Stimulated activated CD8-positive, alpha-beta memory T cell treated with anti-CD3 and anti-CD28 coated beads, Interleukin-15, amount 100 ng/mL, for 24 hours (primary cell): ENCODE measurements around the gene IBA57.
"Not testable (repeated sequence)": the region's sequence is repeated elsewhere in the genome, so short reads cannot be mapped to it uniquely, and the experiment has no call there.

ENCODE experiments used
- DNase-seq: peaks from one replicate; pipeline ENCODE4 v3.0.0-alpha.2; 2020; ENCODE audit warnings: low read depth

IBA57 gene

DNA sequence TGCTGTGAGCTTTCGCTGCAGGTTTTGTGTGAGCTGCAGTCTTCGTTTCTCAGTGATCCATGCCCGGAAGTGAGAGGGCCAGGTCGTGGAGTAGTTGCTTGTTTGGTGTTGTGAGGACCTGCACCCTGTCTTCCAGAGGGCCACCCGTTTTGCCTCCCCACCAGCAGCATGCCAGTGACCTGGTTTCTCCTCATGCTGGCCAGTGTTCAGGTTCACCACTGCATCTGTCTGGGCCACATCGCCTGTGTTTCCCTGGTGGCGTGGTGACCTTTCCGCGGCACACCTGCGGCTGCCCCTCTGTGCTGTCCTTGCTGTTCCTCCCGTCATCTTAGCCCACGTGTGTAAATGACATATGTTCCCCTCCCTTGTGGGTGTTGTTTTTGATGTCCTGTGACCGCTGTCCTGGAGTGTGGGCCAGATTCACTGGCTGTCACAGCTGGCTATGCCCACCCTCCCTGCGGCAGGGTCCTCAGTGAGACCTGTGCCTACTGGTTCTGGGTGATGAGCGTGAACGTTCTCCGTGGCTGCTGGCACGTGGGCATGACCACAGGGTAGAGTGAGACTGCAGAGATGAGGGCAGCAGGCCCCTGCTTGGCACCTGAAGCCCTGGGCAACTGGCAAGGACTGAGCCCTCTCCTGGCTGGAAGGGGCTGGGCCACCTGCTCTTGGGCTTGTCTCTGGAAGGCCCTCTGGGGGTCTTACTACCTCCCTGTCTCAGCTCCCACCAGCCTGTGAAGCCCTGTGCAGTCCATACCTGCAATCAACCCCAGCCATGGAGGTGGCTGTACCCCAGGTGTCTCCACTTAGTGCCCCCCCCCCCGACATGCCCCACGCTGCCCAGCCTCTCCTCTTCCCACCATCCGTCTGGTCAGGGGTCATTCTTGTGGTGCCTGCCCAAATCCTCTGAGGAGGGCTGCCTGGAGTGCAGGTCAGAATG lies 7.3 kb downstream of the IBA57 start:
- no peak for DNase-seq

DNA sequence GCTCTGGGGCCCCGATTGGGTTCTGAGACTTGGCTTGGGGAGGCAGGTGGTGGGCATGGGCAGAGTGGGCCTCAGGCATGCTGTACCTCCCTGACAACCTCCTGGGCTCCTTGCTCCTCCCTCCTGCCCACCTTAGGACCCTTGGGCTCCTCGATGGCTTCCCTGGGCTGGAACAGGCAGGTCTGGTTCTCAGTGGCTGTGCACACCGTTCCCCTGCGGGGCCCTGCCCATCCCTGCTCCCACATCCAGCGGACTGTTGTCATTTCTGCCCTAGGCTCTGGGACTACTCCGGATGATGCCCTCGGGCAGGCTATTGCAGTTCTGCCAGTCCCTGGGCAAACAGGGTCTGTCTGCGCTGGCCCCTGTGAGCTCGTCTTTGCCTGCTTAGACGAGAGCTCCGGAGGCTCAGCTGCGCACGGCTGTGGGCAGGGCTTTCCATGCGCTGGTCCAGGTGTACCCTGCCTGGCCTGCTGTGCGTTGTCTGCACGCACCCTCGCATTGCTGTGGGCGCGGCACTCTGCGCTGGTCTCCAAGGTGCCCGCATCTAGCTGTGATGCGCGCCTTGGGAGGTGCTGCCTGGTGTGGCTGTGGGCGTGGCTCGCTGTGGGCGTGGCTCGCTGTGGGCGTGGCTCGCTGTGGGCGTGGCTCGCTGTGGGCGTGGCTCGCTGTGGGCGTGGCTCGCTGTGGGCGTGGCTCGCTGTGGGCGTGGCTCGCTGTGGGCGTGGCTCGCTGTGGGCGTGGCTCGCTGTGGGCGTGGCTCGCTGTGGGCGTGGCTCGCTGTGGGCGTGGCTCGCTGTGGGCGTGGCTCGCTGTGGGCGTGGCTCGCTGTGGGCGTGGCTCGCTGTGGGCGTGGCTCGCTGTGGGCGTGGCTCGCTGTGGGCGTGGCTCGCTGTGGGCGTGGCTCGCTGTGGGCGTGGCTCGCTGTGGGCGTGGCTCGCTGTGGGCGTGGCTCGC lies 8.2 kb downstream of the IBA57 start:
- DNase-seq = not testable (repeated sequence)

- DNase-seq = no peak
Observed at GRCh38 chr1:228174482-228175315, 9.1 kb downstream of the IBA57 start.

- DNase-seq = no peak
Observed at GRCh38 chr1:228175316-228176023, 9.9 kb downstream of the IBA57 start.

GRCh38 chr1:228176024-228176395 lies 10.4 kb downstream of the IBA57 start:
- no peak for DNase-seq

DNA sequence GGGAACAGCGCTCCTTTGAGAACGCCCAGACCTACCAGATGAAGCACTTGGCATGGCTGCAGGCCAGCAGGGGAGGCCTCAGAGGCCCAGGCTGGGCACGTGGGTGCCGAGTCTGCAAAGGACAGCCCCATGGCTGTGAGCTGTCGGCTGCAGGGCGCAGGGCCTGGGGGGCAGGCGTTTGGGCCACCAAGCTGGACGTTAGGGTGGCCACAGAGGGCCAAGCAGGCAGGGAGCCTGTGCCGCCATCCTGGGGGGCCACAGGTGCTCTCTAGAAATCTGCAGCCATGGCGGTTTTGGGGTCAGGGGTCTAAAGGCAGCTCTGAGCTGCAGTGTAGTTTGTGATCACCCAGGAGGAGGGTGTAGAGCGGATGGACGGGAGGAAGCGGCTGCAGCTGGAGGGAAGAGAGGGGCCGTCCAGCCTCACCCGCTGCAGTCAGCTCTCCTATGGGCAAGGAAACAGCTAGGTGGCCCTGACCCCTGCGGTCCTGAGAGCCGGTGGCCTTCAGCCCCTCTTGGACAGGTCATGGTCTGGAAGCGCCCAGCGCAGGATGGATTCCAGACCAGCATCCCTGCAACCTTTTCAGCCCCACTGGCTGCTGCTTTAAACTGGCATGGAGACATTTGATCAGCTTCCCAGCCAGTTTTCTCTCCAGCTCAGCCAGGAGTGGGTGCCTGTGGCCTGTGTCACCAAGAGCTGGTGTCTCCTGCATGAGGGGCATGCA lies 11.0 kb downstream of the IBA57 start:
- no peak for DNase-seq

- no peak for DNase-seq
Observed at GRCh38 chr1:228177183-228177475, 11.5 kb downstream of the IBA57 start.

DNA sequence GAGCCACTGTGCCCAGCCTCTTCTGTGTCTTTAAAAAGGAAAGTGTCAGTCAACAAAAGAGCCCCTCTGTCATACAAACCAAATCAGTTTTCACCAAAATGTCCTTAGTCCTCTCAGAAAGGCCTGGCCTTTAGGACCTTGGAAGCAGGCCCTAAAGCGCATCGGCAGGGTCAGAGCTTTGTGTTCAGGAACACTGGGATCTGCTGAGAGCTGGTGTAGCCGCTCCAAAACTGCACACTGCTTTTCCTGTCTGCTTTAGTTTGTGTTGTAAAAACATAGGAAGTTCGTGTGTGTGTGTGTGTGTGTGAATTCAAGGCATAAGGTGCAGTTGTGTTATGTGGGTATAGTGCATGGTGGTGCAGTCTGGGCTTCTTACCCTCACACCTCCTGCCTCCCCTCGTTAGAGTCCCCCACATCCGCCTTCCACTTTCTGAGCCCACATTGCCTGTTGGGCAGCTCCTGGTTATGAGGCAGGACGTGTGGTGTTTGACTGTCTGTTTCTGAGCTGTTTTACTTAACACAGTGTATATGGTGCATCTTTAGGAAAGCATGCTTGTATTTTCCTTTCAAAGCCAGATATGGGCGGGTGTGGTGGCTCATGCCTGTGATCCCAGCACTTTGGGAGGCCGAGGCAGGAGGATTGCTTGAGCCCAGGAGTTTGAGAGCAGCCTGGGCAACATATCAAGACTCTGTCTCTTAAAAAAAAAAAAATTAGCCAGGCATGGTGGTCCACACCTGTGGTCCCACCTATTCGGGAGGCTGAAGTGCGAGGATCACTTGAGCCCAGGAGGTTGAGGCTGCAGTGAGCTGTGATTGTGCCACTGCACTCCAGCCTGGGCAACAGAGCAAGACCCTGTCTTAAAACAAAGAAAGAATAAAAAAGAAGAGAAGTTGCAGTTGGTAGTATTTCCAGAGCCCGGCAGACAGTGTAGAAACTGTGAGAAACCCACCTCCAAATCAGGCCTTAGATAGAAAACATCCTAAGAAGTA lies 12.4 kb downstream of the IBA57 start:
- DNase-seq = no peak

DNA sequence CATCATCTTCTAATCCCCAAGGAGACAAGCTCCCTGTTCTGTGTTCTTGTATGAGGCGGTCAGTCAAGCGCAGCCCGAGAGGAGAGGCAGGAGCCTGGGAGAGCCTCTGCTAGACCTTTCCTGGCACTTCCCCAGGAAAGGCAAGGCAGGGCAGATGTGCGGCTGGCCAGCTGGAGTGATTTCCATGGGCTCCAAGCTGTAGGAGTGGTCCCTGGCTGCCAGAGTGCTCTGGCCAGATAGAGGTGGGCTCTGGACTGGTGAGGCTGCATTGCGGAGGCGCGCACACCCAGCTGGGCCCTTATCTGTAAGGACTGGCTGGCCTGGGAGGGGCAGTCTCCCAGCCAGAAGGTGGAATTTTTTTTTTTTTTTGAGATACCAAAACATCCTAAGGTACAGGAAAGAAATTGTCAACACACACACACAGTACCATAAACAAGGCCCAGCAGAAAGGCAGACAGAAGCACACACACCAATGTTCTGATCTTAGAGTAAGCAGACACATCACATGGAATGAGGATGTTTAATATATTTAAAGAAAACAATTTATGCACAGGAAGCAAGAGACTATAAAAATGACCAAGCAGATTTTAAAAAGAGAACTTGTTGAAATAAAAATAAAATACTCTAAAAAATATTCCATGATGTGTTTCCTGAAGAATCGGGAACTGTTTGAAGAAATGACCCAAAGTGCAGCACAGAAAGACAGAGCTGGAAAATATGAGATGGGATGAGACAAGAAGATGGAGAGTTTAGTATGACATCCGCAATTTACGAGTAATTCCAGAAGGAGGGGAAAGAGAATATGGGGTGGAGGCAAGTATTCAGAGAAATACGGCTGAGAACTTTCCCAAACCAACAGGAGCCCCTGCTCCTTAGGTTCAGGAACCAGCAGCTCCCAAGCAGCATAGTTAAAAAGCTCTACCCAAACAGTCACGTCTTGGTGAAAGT lies 13.4 kb downstream of the IBA57 start:
- DNase-seq = no peak

GRCh38 chr1:228180271-228180958 lies 14.8 kb downstream of the IBA57 start:
- no peak for DNase-seq

- DNase-seq = no peak
Observed at GRCh38 chr1:228180959-228181644, 15.5 kb downstream of the IBA57 start.

- DNase-seq = no peak
Observed at GRCh38 chr1:228181645-228182034, 16.0 kb downstream of the IBA57 start.

DNA sequence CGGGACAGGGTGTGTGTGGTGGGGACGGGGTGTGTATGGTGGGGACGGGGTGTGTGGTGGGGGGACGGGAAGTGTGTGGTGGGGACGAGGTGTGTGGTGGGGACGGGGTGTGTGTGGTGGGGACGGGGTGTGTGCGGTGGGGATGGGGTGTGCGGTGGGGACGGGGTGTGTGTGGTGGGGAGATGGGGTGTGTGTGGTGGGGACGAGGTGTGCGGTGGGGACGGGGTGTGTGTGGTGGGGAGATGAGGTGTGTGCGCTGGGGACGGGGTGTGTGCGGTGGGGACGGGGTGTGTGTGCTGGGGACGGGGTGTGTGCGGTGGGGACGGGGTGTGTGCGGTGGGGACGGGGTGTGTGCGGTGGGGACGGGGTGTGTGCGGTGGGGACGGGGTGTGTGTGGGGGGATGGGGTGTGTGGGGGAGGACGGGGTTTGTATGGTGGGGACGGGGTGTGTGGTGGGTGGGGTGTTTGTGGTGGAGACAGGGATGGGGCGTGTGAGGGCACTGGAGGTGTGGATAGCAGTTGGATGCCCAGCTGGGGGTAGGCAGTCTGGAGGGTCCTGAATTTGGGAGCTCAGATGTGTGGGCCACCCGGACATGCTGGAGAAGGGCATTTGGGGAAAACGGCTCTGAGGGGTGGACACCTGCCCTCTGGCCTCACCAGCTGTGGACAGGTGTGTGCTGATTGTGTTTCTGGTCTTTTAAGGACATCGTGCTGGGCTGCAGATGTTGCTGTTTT lies 16.9 kb downstream of the IBA57 start:
- no peak for DNase-seq

GRCh38 chr1:228184152-228184551 lies 18.5 kb downstream of the IBA57 start:
- DNase-seq = no peak

GRCh38 chr1:228185641-228185965 lies 20.0 kb downstream of the IBA57 start:
- no peak for DNase-seq

GRCh38 chr1:228188249-228188648 lies 22.6 kb downstream of the IBA57 start:
- DNase-seq = not testable (repeated sequence)

- DNase-seq = no peak
Observed at GRCh38 chr1:228190182-228190581, 24.6 kb downstream of the IBA57 start.
